ENCODE data around the gene NEURL1.

The NEURL1 gene

GRCh38 chr10:103546401-103546800 lies 52.9 kb downstream of the NEURL1 start:
- H3K27me3 ChIP-seq (ENCODE audit: low read length): no peaks in the 10 kb centered on the region
- H3K36me3 ChIP-seq (ENCODE audit: low read length): no peaks in the 10 kb centered on the region
- H2AFZ ChIP-seq (ENCODE audit: low read depth, low read length, severe bottlenecking): no peak overlapping the region
- no peaks in the 10 kb centered on the region for H3K9me2 ChIP-seq (replicated peaks; ENCODE audit: insufficient read depth, low read length)
- no peak overlapping the region for H3K4me3 ChIP-seq (ENCODE audit: insufficient read depth, low read length, poor library complexity, severe bottlenecking)
- H3K4me2 ChIP-seq (ENCODE audit: low read depth, low read length, poor library complexity, severe bottlenecking): no peak overlapping the region
- H3F3A ChIP-seq (ENCODE audit: insufficient read depth): no peaks in the 10 kb centered on the region
- H3K9me3 ChIP-seq (ENCODE audit: insufficient read depth, low read length): no peaks in the 10 kb centered on the region
- no peaks in the 10 kb centered on the region for H4K20me1 ChIP-seq (ENCODE audit: low read depth, low read length)
- H3K9ac ChIP-seq (ENCODE audit: low read length): no peak overlapping the region
- no peak overlapping the region for H3K27ac ChIP-seq (ENCODE audit: low read depth, low read length)
- TF ChIP-seq EZH2phosphoT487 (conservative IDR thresholded peaks at IDR 0.05; ENCODE audit: low read length): no peak
- no peak for TF ChIP-seq CTCF (IDR thresholded peaks at IDR 0.05; ENCODE audit: insufficient read depth, low read length, poor library complexity, severe bottlenecking)
- H3K79me2 ChIP-seq (ENCODE audit: insufficient read depth, low read length): no peaks in the 10 kb centered on the region

GRCh38 chr10:103547391-103547946 lies 54.0 kb downstream of the NEURL1 start:
- Histone ChIP-seq H3K79me2 (ENCODE audit: insufficient read depth, low read length) (no peaks in the 10 kb centered on the region), H3K27ac (ENCODE audit: low read depth, low read length) (no peak overlapping the region), H3K9ac (ENCODE audit: low read length) (no peak overlapping the region), H2AFZ (ENCODE audit: low read depth, low read length, severe bottlenecking) (no peak overlapping the region), H3F3A (ENCODE audit: insufficient read depth) (no peaks in the 10 kb centered on the region), H3K4me2 (ENCODE audit: low read depth, low read length, poor library complexity, severe bottlenecking) (no peak overlapping the region), H4K20me1 (ENCODE audit: low read depth, low read length) (no peaks in the 10 kb centered on the region), H3K9me3 (ENCODE audit: insufficient read depth, low read length) (no peaks in the 10 kb centered on the region), H3K27me3 (ENCODE audit: low read length) (no peaks in the 10 kb centered on the region), H3K9me2 (replicated peaks; ENCODE audit: insufficient read depth, low read length) (no peaks in the 10 kb centered on the region), H3K36me3 (ENCODE audit: low read length) (no peaks in the 10 kb centered on the region), H3K4me3 (ENCODE audit: insufficient read depth, low read length, poor library complexity, severe bottlenecking) (no peak overlapping the region)
- no peak for TF ChIP-seq EZH2phosphoT487 (conservative IDR thresholded peaks at IDR 0.05; ENCODE audit: low read length)

- Histone ChIP-seq H3K79me2 (ENCODE audit: insufficient read depth, low read length) (no peaks in the 10 kb centered on the region), H3K4me3 (ENCODE audit: insufficient read depth, low read length, poor library complexity, severe bottlenecking) (no peak overlapping the region), H3K36me3 (ENCODE audit: low read length) (no peaks in the 10 kb centered on the region), H3K4me2 (ENCODE audit: low read depth, low read length, poor library complexity, severe bottlenecking) (no peak overlapping the region), H4K20me1 (ENCODE audit: low read depth, low read length) (no peaks in the 10 kb centered on the region), H3K27ac (ENCODE audit: low read depth, low read length) (no peak overlapping the region), H2AFZ (ENCODE audit: low read depth, low read length, severe bottlenecking) (no peak overlapping the region), H3F3A (ENCODE audit: insufficient read depth) (no peaks in the 10 kb centered on the region), H3K27me3 (ENCODE audit: low read length) (no peaks in the 10 kb centered on the region), H3K9me3 (ENCODE audit: insufficient read depth, low read length) (no peaks in the 10 kb centered on the region), H3K9ac (ENCODE audit: low read length) (no peak overlapping the region), H3K9me2 (replicated peaks; ENCODE audit: insufficient read depth, low read length) (no peaks in the 10 kb centered on the region)
- no peak for TF ChIP-seq CTCF (IDR thresholded peaks at IDR 0.05; ENCODE audit: insufficient read depth, low read length, poor library complexity, severe bottlenecking)
Observed at GRCh38 chr10:103548006-103548405, 54.5 kb downstream of the NEURL1 start.

GRCh38 chr10:103548581-103549348 lies 55.3 kb downstream of the NEURL1 start:
- H3K4me2 ChIP-seq (ENCODE audit: low read depth, low read length, poor library complexity, severe bottlenecking): no peak overlapping the region
- H3K27me3 ChIP-seq (ENCODE audit: low read length): no peaks in the 10 kb centered on the region
- no peak overlapping the region for H3K27ac ChIP-seq (ENCODE audit: low read depth, low read length)
- no peaks in the 10 kb centered on the region for H3K9me3 ChIP-seq (ENCODE audit: insufficient read depth, low read length)
- no peak overlapping the region for H2AFZ ChIP-seq (ENCODE audit: low read depth, low read length, severe bottlenecking)
- no peaks in the 10 kb centered on the region for H3K79me2 ChIP-seq (ENCODE audit: insufficient read depth, low read length)
- no peaks in the 10 kb centered on the region for H3F3A ChIP-seq (ENCODE audit: insufficient read depth)
- no peak overlapping the region for H3K4me3 ChIP-seq (ENCODE audit: insufficient read depth, low read length, poor library complexity, severe bottlenecking)
- no peaks in the 10 kb centered on the region for H3K36me3 ChIP-seq (ENCODE audit: low read length)
- no peak for TF ChIP-seq EZH2phosphoT487 (conservative IDR thresholded peaks at IDR 0.05; ENCODE audit: low read length)
- TF ChIP-seq CTCF (IDR thresholded peaks at IDR 0.05; ENCODE audit: insufficient read depth, low read length, poor library complexity, severe bottlenecking): no peak
- H3K9ac ChIP-seq (ENCODE audit: low read length): no peak overlapping the region
- no peaks in the 10 kb centered on the region for H3K9me2 ChIP-seq (replicated peaks; ENCODE audit: insufficient read depth, low read length)
- no peaks in the 10 kb centered on the region for H4K20me1 ChIP-seq (ENCODE audit: low read depth, low read length)
